ENCODE measurements around the gene NXPH4.

Gene NXPH4

DNA sequence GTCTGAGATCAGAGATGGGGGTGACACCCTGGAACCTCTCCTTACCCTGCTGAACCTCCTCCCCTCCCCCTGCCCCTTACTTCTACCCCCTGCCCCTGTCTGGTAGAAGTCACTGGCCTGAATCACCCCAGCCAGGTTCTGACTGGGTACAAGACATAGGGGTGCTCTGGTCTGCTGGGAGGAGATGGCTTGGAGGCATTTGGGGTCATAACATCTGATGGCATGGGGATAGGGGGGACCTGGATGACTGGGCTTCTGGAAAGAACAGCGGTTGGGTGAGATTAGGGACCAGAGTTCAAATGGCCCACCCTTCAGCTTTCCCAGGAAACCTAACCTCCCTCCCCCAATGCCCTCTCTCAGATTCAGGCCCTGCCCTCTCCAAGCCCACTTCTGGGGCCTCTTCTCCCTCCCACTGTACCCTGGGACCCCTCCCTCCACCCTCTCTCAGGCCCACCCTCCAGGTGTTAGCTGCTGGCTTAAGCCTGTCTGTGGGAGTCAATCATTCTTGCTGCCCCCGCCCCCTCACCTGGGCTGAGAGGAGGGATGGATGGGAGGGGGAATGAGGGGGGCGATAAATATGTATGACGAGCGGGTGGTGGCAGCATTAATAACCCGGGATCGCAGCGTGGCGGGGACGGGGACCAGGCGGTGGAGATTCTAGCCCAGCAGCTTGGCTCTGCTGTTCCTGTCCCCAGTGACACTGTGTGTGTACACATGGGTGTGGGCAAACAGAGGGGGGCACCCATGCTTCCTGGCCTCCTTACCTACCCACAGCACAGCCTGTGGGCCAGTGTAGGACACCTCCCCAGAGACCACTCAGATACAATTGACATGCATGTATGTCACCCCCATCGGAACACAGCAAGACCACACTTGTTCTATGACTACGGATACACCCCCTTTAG, 5.9 kb downstream of the NXPH4 start:
- Histone ChIP-seq H3K4me3 (ENCODE audit: low read depth, low read length) (no peak overlapping the region), H2AFZ (ENCODE audit: insufficient read depth, low read length, poor library complexity) (no peak overlapping the region), H3K9ac (ENCODE audit: low read length) (no peak overlapping the region), H3K23ac (ENCODE audit: low read length) (no peak overlapping the region), H3K14ac (ENCODE audit: low read length) (no peak overlapping the region), H2BK12ac (ENCODE audit: low read length) (no peak overlapping the region), H2AK5ac (ENCODE audit: low read length) (no peak overlapping the region), H4K12ac (ENCODE audit: low read depth, low read length) (no peak overlapping the region), H3K27me3 (ENCODE audit: insufficient read depth, low read length) (peaks cover 92% of the 10 kb centered on the region), H4K91ac (ENCODE audit: low read depth, low read length) (no peak overlapping the region), H3K79me1 (ENCODE audit: low read length) (no peaks in the 10 kb centered on the region), H3K18ac (ENCODE audit: low read length) (no peak overlapping the region), H3K9me3 (ENCODE audit: insufficient read depth, low read depth, low read length) (peaks cover 17% of the 10 kb centered on the region), H3K27ac (ENCODE audit: low read depth, low read length) (no peak overlapping the region), H3K4ac (ENCODE audit: low read depth, low read length) (no peak overlapping the region), H4K8ac (ENCODE audit: low read depth, low read length) (no peak overlapping the region), H3K79me2 (ENCODE audit: control insufficient read depth, insufficient read depth, low read length, poor library complexity) (no peaks in the 10 kb centered on the region), H3K4me1 (ENCODE audit: control insufficient read depth in 1 of 2, insufficient read depth in 2 of 2, low read length in 2 of 2) (peaks cover 6 to 7% of the 10 kb centered on the region in 2 experiments), H3K36me3 (ENCODE audit: control insufficient read depth in 1 of 2, insufficient read depth in 2 of 2, low read length in 2 of 2) (no peaks in the 10 kb centered on the region), H2BK5ac (ENCODE audit: low read depth, low read length, poor library complexity) (no peak overlapping the region), H3K4me2 (ENCODE audit: low read length) (no peak overlapping the region), H2BK120ac (ENCODE audit: insufficient read depth, low read length, poor library complexity) (no peak overlapping the region)
- DNase-seq, result no peak
- WGBS (ENCODE audit: extremely low coverage, insufficient coverage, insufficient read length), result no CpG with 5 or more reads among the region's 13 CpGs

GRCh38 chr12:57223191-57224165, 6.9 kb downstream of the NXPH4 start:
- Histone ChIP-seq H3K79me1 (ENCODE audit: low read length) (no peaks in the 10 kb centered on the region), H3K79me2 (ENCODE audit: control insufficient read depth, insufficient read depth, low read length, poor library complexity) (no peaks in the 10 kb centered on the region), H3K4ac (ENCODE audit: low read depth, low read length) (no peak overlapping the region), H2AK5ac (ENCODE audit: low read length) (no peak overlapping the region), H4K12ac (ENCODE audit: low read depth, low read length) (no peak overlapping the region), H3K4me1 (ENCODE audit: control insufficient read depth in 1 of 2, insufficient read depth in 2 of 2, low read length in 2 of 2) (peaks cover 6 to 7% of the 10 kb centered on the region in 2 experiments), H2BK120ac (ENCODE audit: insufficient read depth, low read length, poor library complexity) (no peak overlapping the region), H4K8ac (ENCODE audit: low read depth, low read length) (no peak overlapping the region), H3K14ac (ENCODE audit: low read length) (no peak overlapping the region), H3K9me3 (ENCODE audit: insufficient read depth, low read depth, low read length) (peaks cover 15% of the 10 kb centered on the region), H3K4me3 (ENCODE audit: low read depth, low read length) (no peak overlapping the region), H3K4me2 (ENCODE audit: low read length) (no peak overlapping the region), H2AFZ (ENCODE audit: insufficient read depth, low read length, poor library complexity) (no peak overlapping the region), H4K91ac (ENCODE audit: low read depth, low read length) (no peak overlapping the region), H3K27ac (ENCODE audit: low read depth, low read length) (no peak overlapping the region), H2BK12ac (ENCODE audit: low read length) (no peak overlapping the region), H3K18ac (ENCODE audit: low read length) (no peak overlapping the region), H3K36me3 (ENCODE audit: control insufficient read depth in 1 of 2, insufficient read depth in 2 of 2, low read length in 2 of 2) (no peaks in the 10 kb centered on the region), H3K27me3 (ENCODE audit: insufficient read depth, low read length) (peaks cover 82% of the 10 kb centered on the region), H3K9ac (ENCODE audit: low read length) (no peak overlapping the region), H2BK5ac (ENCODE audit: low read depth, low read length, poor library complexity) (no peak overlapping the region), H3K23ac (ENCODE audit: low read length) (no peak overlapping the region)
- no CpG with 5 or more reads among the region's 22 CpGs for WGBS (ENCODE audit: extremely low coverage, insufficient coverage, insufficient read length)
- DNase-seq, result no peak

DNA sequence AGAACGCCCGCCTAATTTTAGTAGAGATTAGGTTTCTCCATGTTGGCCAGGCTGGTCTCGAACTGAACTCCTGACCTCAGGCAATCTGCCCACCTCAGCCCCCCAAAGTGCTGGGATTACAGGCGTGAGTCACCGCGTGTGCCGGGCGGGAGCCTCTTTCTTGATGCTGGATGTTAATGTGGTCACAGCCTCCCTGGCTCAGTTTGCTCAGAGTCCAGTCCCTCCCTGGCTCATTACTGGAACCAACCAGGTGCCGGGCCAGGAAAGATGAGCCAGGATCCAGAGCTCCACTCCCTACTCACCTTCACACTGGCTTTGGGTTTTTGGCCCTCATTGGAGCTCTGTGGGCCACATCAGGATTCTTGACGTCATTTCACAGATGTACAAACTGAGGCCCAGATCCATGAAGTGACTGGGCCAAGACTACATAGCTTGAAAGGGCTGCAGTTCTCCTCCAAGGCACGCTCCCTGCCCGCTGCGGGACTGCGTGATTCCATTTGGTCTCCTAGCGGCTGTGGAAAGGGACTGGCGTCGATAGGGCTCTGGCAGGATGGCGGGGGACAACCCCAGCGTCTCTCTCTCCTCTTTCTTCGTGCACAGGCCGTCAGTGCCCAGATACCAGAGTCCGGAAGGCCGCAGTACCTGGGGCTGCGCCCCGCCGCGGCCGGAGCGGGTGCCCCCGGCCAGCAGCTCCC, 7.8 kb downstream of the NXPH4 start:
- peaks cover 6 to 7% of the 10 kb centered on the region in 2 experiments for H3K4me1 ChIP-seq (ENCODE audit: control insufficient read depth in 1 of 2, insufficient read depth in 2 of 2, low read length in 2 of 2)
- H2AFZ ChIP-seq (ENCODE audit: insufficient read depth, low read length, poor library complexity), result no peak overlapping the region
- no peak overlapping the region for H3K4me3 ChIP-seq (ENCODE audit: low read depth, low read length)
- DNase-seq, result no peak
- H3K27me3 ChIP-seq (ENCODE audit: insufficient read depth, low read length), result peaks cover 73% of the 10 kb centered on the region
- H4K12ac ChIP-seq (ENCODE audit: low read depth, low read length), result no peak overlapping the region
- H3K9me3 ChIP-seq (ENCODE audit: insufficient read depth, low read depth, low read length), result peaks cover 14% of the 10 kb centered on the region
- no peak overlapping the region for H3K4ac ChIP-seq (ENCODE audit: low read depth, low read length)
- no peak overlapping the region for H3K27ac ChIP-seq (ENCODE audit: low read depth, low read length)
- no peak overlapping the region for H4K91ac ChIP-seq (ENCODE audit: low read depth, low read length)
- no peak overlapping the region for H3K18ac ChIP-seq (ENCODE audit: low read length)
- no peaks in the 10 kb centered on the region for H3K36me3 ChIP-seq (ENCODE audit: control insufficient read depth in 1 of 2, insufficient read depth in 2 of 2, low read length in 2 of 2)
- H3K23ac ChIP-seq (ENCODE audit: low read length), result no peak overlapping the region
- no peak overlapping the region for H4K8ac ChIP-seq (ENCODE audit: low read depth, low read length)
- no peak overlapping the region for H2BK5ac ChIP-seq (ENCODE audit: low read depth, low read length, poor library complexity)
- no peak overlapping the region for H3K14ac ChIP-seq (ENCODE audit: low read length)
- H2AK5ac ChIP-seq (ENCODE audit: low read length), result no peak overlapping the region
- H3K4me2 ChIP-seq (ENCODE audit: low read length), result peak overlapping the region; percentile 38
- H2BK120ac ChIP-seq (ENCODE audit: insufficient read depth, low read length, poor library complexity), result no peak overlapping the region
- WGBS (ENCODE audit: extremely low coverage, insufficient coverage, insufficient read length), result no CpG with 5 or more reads among the region's 30 CpGs
- no peaks in the 10 kb centered on the region for H3K79me2 ChIP-seq (ENCODE audit: control insufficient read depth, insufficient read depth, low read length, poor library complexity)
- no peak overlapping the region for H3K9ac ChIP-seq (ENCODE audit: low read length)
- H3K79me1 ChIP-seq (ENCODE audit: low read length), result no peaks in the 10 kb centered on the region
- no peak overlapping the region for H2BK12ac ChIP-seq (ENCODE audit: low read length)
